ENCODE results near the gene DHX35. TPM values are rescaled to one million over a fixed set of nuclear protein-coding genes. Genes with fewer than 3 reads are reported as not detected.
A peak's percentile ranks its signal among the peaks of the same experiment; 100 is the strongest.

The DHX35 gene
- total and polyA plus RNA-seq, 12 donors = 3.2 to 12.7 (median 7.9) TPM

DNA sequence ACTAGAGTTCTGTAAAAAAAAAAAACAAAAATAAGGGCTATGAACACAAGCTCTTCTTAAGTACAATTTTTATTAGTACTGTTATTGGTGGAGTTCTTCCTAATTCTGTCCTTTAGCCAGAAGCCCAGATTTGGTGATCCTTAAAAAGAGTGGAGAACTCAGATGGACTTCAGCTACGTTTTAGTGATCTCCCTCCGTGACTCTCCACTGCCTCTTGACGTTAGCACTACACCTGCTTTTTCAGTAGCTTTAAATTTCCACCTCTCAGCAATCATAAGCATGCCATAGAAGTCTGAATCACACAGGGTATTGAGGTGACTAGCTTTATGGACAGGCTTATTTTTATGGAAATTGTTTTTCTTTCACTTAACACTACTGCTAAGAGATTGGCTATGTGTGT, 17.7 kb downstream of the DHX35 start:
- DNase-seq = no peak
- Histone ChIP-seq H3K36me3 (replicated peaks in 1 of 2) (no peaks in the 10 kb centered on the region), H3K4me1 (replicated peaks in 1 of 2) (peaks cover 3 to 6% of the 10 kb centered on the region in 2 donors), H3K27ac (no peak overlapping the region), H3K4me3 (no peak overlapping the region), H3K9me3 (replicated peaks in 1 of 3) (no peaks in the 10 kb centered on the region), H3K27me3 (no peaks in the 10 kb centered on the region)
- intact Hi-C loops (cut with DNase I) = no loop called here
- 85 to 97% (median 96%) methylated on average over 3 of the region's 3 CpGs for WGBS, 4 donors
- TF ChIP-seq POLR2A (IDR thresholded peaks at IDR 0.05) (no peak), CTCF (IDR thresholded peaks at IDR 0.05) (no peak)

DNA sequence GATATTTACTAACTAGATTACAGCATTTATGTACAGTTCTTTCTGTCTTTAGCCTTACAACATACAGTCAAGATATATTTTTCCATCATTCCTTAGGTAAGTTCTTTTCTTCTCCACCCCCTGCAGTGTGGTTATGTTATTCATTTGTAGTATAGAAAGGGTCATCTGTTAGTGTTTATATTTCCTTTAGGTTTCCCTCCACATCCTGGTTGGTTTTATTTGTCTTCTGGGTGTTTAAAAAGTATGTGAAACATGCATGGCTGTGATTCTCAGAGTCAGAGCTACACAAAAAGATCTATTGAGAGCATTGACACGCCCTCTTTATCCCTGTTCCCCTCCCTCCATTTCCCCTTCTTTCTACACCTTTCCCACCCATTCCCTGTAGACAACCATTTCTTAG, 20.1 kb downstream of the DHX35 start:
- H3K9me3 ChIP-seq (replicated peaks in 1 of 3) = no peaks in the 10 kb centered on the region
- no peaks in the 10 kb centered on the region for H3K36me3 ChIP-seq (replicated peaks in 1 of 2)
- TF ChIP-seq CTCF (IDR thresholded peaks at IDR 0.05) (no peak), POLR2A (IDR thresholded peaks at IDR 0.05) (no peak)
- peaks cover 14 to 29% of the 10 kb centered on the region in 2 donors for H3K4me1 ChIP-seq (replicated peaks in 1 of 2)
- H3K27ac ChIP-seq = no peak overlapping the region
- WGBS, 4 donors = 89 to 100% (median 95%) methylated on average over 1 of the region's 1 CpG
- no peak for DNase-seq
- no peak overlapping the region for H3K4me3 ChIP-seq
- intact Hi-C loops (cut with DNase I) = no loop called here
- no peaks in the 10 kb centered on the region for H3K27me3 ChIP-seq

DNA sequence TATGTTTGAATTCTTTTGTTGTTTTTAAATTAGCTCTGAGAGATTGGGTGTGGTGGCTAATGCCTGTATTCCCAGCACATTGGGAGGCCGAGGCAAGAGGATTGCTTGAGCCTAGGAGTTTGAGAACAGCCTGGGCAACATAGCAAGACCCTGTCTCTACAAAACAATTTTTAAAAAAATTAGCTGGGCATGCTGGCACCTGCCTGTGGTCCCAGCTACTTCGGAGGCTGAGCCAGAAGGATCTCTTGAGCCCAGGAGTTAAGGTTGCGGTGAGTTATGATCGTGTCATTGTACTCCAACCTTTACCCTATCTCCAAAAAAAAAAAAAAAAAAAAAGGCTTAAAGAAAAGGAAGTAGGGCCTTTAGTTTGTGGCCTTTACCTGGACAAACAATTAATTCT, 22.9 kb downstream of the DHX35 start:
- Histone ChIP-seq H3K36me3 (replicated peaks in 1 of 2) (no peaks in the 10 kb centered on the region), H3K27ac (peak overlapping the region in 3 of 5 donors; percentile 14 to 75 (median 41)), H3K4me1 (replicated peaks in 1 of 2) (peaks cover 14 to 29% of the 10 kb centered on the region in 2 donors), H3K27me3 (no peaks in the 10 kb centered on the region), H3K9me3 (replicated peaks in 1 of 3) (no peaks in the 10 kb centered on the region), H3K4me3 (no peak overlapping the region)
- 76 to 82% (median 76%) methylated on average over 4 of the region's 4 CpGs for WGBS, 4 donors
- no peak for DNase-seq
- TF ChIP-seq CTCF (IDR thresholded peaks at IDR 0.05) (no peak), POLR2A (IDR thresholded peaks at IDR 0.05) (no peak)
- intact Hi-C loops (cut with DNase I) = no loop called here

GRCh38 chr20:38985603-38986170, 23.5 kb downstream of the DHX35 start:
- 50 to 68% (median 62%) methylated on average over 1 of the region's 1 CpG for WGBS, 4 donors
- intact Hi-C loops (cut with DNase I) = no loop called here
- TF ChIP-seq CTCF (IDR thresholded peaks at IDR 0.05) = no peak
- no peak for TF ChIP-seq POLR2A (IDR thresholded peaks at IDR 0.05)
- peak overlapping the region in 4 of 5 donors; percentile 41 to 75 (median 50) for H3K27ac ChIP-seq
- no peaks in the 10 kb centered on the region for H3K36me3 ChIP-seq (replicated peaks in 1 of 2)
- peaks cover 14 to 29% of the 10 kb centered on the region in 2 donors for H3K4me1 ChIP-seq (replicated peaks in 1 of 2)
- DNase-seq = no peak
- no peaks in the 10 kb centered on the region for H3K27me3 ChIP-seq
- no peaks in the 10 kb centered on the region for H3K9me3 ChIP-seq (replicated peaks in 1 of 3)
- H3K4me3 ChIP-seq = no peak overlapping the region
